Nephron progenitor cell (in vitro differentiated cells): ENCODE data around the gene CNTNAP5.

Experiments used
- DNase-seq: peaks from one replicate; pipeline ENCODE4 v3.0.0; 2021
- H3K27ac Mint-ChIP-seq: 2 replicates; pipeline ENCODE4 v1.8.0; 2021; ENCODE audit warnings: mild to moderate bottlenecking, moderate library complexity, mixed read lengths
- H3K27me3 Mint-ChIP-seq: 2 replicates; pipeline ENCODE4 v1.8.0; 2021; ENCODE audit warnings: mild to moderate bottlenecking, low read depth, mixed read lengths; ENCODE audit not compliant: poor library complexity
- H3K36me3 Mint-ChIP-seq: 2 replicates; pipeline ENCODE4 v1.8.0; 2021; ENCODE audit warnings: low read depth, mixed read lengths
- H3K4me1 Mint-ChIP-seq: 2 replicates; pipeline ENCODE4 v1.8.0; 2021; ENCODE audit warnings: mixed read lengths
- H3K4me3 Mint-ChIP-seq: 2 replicates; pipeline ENCODE4 v1.8.0; 2021; ENCODE audit warnings: mild to moderate bottlenecking, moderate library complexity, mixed read lengths
- H3K9me3 Mint-ChIP-seq: 2 replicates; pipeline ENCODE4 v1.8.0; 2021; ENCODE audit warnings: mild to moderate bottlenecking, moderate library complexity, mixed read lengths
- CTCF ChIP-seq: fragments of 200-600 bp; sonication (generic); IDR thresholded peaks from 2 replicates; pipeline ENCODE4 v1.5.0; 2021; ENCODE audit warnings: antibody characterized with exemption

The CNTNAP5 gene

DNA sequence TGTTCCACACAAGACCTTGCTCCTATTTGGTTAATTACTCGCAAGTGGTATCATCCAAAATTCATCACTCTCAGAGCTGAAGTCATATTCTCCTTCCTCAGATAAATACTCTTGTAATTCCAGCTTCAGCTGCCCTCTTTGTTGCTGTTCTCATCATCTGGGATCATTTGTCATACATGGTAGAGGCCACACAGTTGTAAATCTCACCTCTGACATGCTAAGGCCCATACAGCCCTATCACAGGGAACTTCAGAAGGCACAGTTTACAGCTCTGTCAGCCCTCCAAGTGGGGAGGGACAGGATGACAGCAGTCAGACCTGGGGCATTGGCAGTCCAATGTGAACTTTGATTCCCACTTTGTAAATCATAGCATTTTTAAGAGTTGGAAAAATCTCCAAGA lies 399.0 kb downstream of the CNTNAP5 start:
- Mint-ChIP-seq H3K4me1 (peaks cover 7% of the 10 kb centered on the region), H3K9me3 (peaks cover 3% of the 10 kb centered on the region), H3K4me3 (no peak overlapping the region), H3K36me3 (no peaks in the 10 kb centered on the region), H3K27ac (no peak overlapping the region), H3K27me3 (peaks cover 8% of the 10 kb centered on the region)
- DNase-seq: no peak
- no peak for TF ChIP-seq CTCF

DNA sequence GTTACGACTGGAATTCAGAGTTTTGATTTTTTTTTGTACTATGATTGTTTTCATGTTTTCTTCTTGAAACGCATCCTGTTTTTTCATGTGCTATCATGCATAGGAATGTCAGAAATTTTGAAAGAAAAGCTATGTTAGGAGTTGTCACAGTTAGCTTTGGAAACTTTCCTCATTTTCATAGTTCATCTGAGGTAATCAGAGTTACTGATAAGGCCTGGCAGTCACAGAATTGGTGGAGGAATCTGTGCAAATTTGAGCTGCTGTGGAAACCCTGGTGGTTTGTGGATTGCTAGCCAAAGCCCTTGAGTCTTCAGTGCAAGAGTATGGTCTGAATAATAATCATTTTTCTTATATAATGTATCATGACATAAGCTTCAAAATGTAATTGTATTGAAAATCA lies 401.0 kb downstream of the CNTNAP5 start:
- no peaks in the 10 kb centered on the region for H3K36me3 Mint-ChIP-seq
- peaks cover 7% of the 10 kb centered on the region for H3K4me1 Mint-ChIP-seq
- no peak overlapping the region for H3K4me3 Mint-ChIP-seq
- peaks cover 3% of the 10 kb centered on the region for H3K9me3 Mint-ChIP-seq
- DNase-seq: no peak
- no peak overlapping the region for H3K27ac Mint-ChIP-seq
- H3K27me3 Mint-ChIP-seq: peaks cover 10% of the 10 kb centered on the region
- no peak for TF ChIP-seq CTCF

- no peak for TF ChIP-seq CTCF
- peaks cover 7% of the 10 kb centered on the region for H3K4me1 Mint-ChIP-seq
- peaks cover 3% of the 10 kb centered on the region for H3K9me3 Mint-ChIP-seq
- H3K36me3 Mint-ChIP-seq: no peaks in the 10 kb centered on the region
- H3K27me3 Mint-ChIP-seq: peaks cover 10% of the 10 kb centered on the region
- DNase-seq: no peak
- H3K4me3 Mint-ChIP-seq: no peak overlapping the region
- no peak overlapping the region for H3K27ac Mint-ChIP-seq
Observed at GRCh38 chr2:124426625-124427024, 401.5 kb downstream of the CNTNAP5 start.

DNA sequence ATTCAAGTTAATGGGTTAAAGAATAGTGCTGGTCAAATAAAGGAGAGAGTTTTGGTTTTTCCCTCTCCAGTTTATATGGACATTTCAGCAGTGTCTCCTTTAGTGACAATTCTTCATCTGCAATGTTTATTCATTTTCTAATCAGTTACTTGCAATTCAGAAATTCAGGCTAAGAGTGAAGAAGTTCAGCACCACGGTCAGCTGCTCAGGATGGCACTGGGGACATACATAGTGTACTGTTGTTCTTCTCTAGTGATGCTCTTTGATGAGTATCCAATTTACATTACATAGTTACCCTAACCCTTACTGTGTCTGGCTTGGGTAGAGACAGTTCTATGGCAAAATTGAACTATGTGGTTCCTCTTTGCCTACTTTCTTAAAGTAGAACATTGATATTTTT lies 412.7 kb downstream of the CNTNAP5 start:
- Mint-ChIP-seq H3K27ac (no peak overlapping the region), H3K4me3 (no peak overlapping the region), H3K27me3 (peaks cover 3% of the 10 kb centered on the region), H3K4me1 (no peaks in the 10 kb centered on the region), H3K36me3 (no peaks in the 10 kb centered on the region), H3K9me3 (no peaks in the 10 kb centered on the region)
- peak; percentile 76 for DNase-seq
- no peak for TF ChIP-seq CTCF

DNA sequence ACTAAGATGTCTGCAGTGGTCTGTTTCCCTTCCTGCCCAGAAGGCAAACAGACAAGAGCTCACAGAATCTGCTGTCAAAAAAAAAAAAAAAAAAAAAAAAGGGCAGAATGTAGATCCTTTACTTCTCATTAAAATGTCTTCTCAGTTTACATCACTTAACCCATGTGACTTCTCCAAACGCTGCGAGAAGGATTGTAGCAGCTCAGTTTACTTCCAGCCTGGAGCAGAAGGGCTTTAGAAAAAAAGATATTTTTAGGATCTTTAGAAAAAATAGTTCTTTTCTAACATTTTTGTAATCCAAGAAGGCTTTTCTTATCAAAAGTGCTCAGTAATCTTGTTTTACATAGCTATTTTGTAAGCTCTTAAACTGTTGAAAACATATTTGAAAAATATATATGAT lies 425.4 kb downstream of the CNTNAP5 start:
- Mint-ChIP-seq H3K9me3 (peaks cover 18% of the 10 kb centered on the region), H3K4me3 (no peak overlapping the region), H3K27ac (no peak overlapping the region), H3K27me3 (no peaks in the 10 kb centered on the region), H3K4me1 (peaks cover 12% of the 10 kb centered on the region), H3K36me3 (no peaks in the 10 kb centered on the region)
- no peak for DNase-seq
- no peak for TF ChIP-seq CTCF

- Mint-ChIP-seq H3K27me3 (no peaks in the 10 kb centered on the region), H3K4me1 (peaks cover 23% of the 10 kb centered on the region), H3K9me3 (peaks cover 3% of the 10 kb centered on the region), H3K4me3 (no peak overlapping the region), H3K27ac (no peak overlapping the region), H3K36me3 (no peaks in the 10 kb centered on the region)
- no peak for TF ChIP-seq CTCF
- DNase-seq: no peak
Observed at GRCh38 chr2:124476291-124476690, 451.2 kb downstream of the CNTNAP5 start.
